ENCODE data around the gene INSRR. TPM values are rescaled to one million over a fixed set of nuclear protein-coding genes. Genes with fewer than 3 reads are reported as not detected.

Gene INSRR
- total RNA-seq, 1 donor from 2014 or later: 1.7 TPM

GRCh38 chr1:156834322-156834721 is 24.6 kb downstream of the INSRR start:
- H3K4me3 Mint-ChIP-seq: no peak overlapping the region
- H3K4me1 Mint-ChIP-seq (ENCODE audit: unreplicated experiment): peaks cover 6% of the 10 kb centered on the region
- DNase-seq (ENCODE audit: extremely low spot score, unreplicated experiment): no peak
- no peaks in the 10 kb centered on the region for H3K9me3 Mint-ChIP-seq
- H3K36me3 Mint-ChIP-seq: no peaks in the 10 kb centered on the region
- H3K27me3 Mint-ChIP-seq: peaks cover 76% of the 10 kb centered on the region
- TF ChIP-seq, protein P1, sequence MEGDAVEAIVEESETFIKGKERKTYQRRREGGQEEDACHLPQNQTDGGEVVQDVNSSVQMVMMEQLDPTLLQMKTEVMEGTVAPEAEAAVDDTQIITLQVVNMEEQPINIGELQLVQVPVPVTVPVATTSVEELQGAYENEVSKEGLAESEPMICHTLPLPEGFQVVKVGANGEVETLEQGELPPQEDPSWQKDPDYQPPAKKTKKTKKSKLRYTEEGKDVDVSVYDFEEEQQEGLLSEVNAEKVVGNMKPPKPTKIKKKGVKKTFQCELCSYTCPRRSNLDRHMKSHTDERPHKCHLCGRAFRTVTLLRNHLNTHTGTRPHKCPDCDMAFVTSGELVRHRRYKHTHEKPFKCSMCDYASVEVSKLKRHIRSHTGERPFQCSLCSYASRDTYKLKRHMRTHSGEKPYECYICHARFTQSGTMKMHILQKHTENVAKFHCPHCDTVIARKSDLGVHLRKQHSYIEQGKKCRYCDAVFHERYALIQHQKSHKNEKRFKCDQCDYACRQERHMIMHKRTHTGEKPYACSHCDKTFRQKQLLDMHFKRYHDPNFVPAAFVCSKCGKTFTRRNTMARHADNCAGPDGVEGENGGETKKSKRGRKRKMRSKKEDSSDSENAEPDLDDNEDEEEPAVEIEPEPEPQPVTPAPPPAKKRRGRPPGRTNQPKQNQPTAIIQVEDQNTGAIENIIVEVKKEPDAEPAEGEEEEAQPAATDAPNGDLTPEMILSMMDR (conservative IDR thresholded peaks at IDR 0.05): no peak
- H3K27ac Mint-ChIP-seq: no peak overlapping the region

- H3K4me3 Mint-ChIP-seq: no peak overlapping the region
- H3K9me3 Mint-ChIP-seq: no peaks in the 10 kb centered on the region
- H3K27me3 Mint-ChIP-seq: peaks cover 75% of the 10 kb centered on the region
- H3K36me3 Mint-ChIP-seq: no peaks in the 10 kb centered on the region
- no peak overlapping the region for H3K27ac Mint-ChIP-seq
- TF ChIP-seq, protein P1 (conservative IDR thresholded peaks at IDR 0.05): no peak
- peaks cover 1% of the 10 kb centered on the region for H3K4me1 Mint-ChIP-seq (ENCODE audit: unreplicated experiment)
- no peak for DNase-seq (ENCODE audit: extremely low spot score, unreplicated experiment)
These were observed 25.3 kb downstream of the INSRR start for GRCh38 chr1:156833603-156834002.

DNA sequence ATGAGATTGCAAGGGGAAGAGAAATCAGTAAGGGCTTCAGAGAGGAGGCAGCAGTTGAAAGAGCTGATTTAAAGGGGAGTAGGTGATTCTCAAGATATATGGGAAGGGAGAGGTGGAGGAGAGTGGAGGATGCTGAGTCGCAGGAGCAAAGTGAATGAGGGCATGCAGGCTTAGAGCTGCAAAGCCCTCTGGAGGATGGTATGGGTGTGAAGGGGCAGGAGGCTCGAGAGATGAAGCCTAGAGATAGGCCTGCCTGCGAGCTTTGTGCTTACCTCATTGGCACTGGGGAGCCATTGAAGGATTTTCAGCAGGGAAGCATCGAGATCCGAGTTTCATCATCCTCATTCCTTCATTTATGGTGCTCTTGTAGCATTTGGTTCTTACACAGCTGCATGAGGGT is 26.5 kb downstream of the INSRR start:
- Mint-ChIP-seq H3K4me1 (ENCODE audit: unreplicated experiment) (peaks cover 5% of the 10 kb centered on the region), H3K9me3 (no peaks in the 10 kb centered on the region), H3K4me3 (no peak overlapping the region), H3K27me3 (peaks cover 76% of the 10 kb centered on the region), H3K27ac (no peak overlapping the region), H3K36me3 (no peaks in the 10 kb centered on the region)
- no peak for DNase-seq (ENCODE audit: extremely low spot score, unreplicated experiment)
- TF ChIP-seq, protein P1 (conservative IDR thresholded peaks at IDR 0.05): no peak

GRCh38 chr1:156828400-156829124 is 30.4 kb downstream of the INSRR start:
- H3K27me3 Mint-ChIP-seq: peaks cover 54% of the 10 kb centered on the region
- H3K4me1 Mint-ChIP-seq (ENCODE audit: unreplicated experiment): peaks cover 5% of the 10 kb centered on the region
- no peak for DNase-seq (ENCODE audit: extremely low spot score, unreplicated experiment)
- TF ChIP-seq, protein P1 (conservative IDR thresholded peaks at IDR 0.05): no peak
- no peaks in the 10 kb centered on the region for H3K9me3 Mint-ChIP-seq
- H3K36me3 Mint-ChIP-seq: no peaks in the 10 kb centered on the region
- H3K27ac Mint-ChIP-seq: no peak overlapping the region
- H3K4me3 Mint-ChIP-seq: no peak overlapping the region

DNA sequence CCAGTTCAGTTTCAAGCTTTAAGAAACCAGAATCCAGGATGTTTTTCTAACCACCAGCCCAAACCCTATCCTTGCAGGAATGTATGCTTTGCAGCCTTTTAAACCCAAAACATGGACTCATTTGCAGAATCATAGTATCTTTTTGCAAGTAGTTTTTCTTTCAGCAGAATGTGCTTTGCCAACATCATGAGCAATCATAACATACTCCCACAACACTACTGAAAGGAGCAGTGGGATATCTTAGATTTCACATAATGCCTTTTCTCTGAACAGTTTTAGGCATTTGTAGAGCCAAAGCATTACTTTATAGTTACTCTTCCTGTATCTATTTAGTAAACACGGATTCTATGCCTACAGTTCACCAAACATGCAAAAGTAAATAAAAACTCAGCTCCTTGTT is 32.3 kb downstream of the INSRR start:
- no peaks in the 10 kb centered on the region for H3K9me3 Mint-ChIP-seq
- H3K27me3 Mint-ChIP-seq: peaks cover 57% of the 10 kb centered on the region
- no peak overlapping the region for H3K27ac Mint-ChIP-seq

More for the DNA sequence above, 32.3 kb downstream of the INSRR start:
- peaks cover 5% of the 10 kb centered on the region for H3K4me1 Mint-ChIP-seq (ENCODE audit: unreplicated experiment)
- DNase-seq (ENCODE audit: extremely low spot score, unreplicated experiment): no peak
- H3K36me3 Mint-ChIP-seq: no peaks in the 10 kb centered on the region
- TF ChIP-seq, protein P1 (conservative IDR thresholded peaks at IDR 0.05): no peak
- H3K4me3 Mint-ChIP-seq: no peak overlapping the region

All from type B pancreatic cell (in vitro differentiated cells).